HFF-Myc (cell line): ENCODE data around the gene AKT3.
"Not testable (repeated sequence)": the region's sequence is repeated elsewhere in the genome, so short reads cannot be mapped to it uniquely, and the experiment has no call there.

Experiments
- DNase-seq: peaks from one replicate; pipeline ENCODE4 v3.0.0-alpha.2; 2011; ENCODE audit warnings: low read depth; ENCODE audit errors: extremely low read depth
- H3K4me3 ChIP-seq: replicated peaks from 2 replicates; pipeline ENCODE4 v1.5.1; 2011; ENCODE audit warnings: low read depth, mild to moderate bottlenecking, control low read depth, low read length
- CTCF ChIP-seq: IDR thresholded peaks from 2 replicates; pipeline ENCODE4 v1.5.1; 2012; ENCODE audit warnings: mild to moderate bottlenecking, low read depth, low read length, control low read depth; ENCODE audit errors: missing control alignments

The AKT3 gene

GRCh38 chr1:243821177-243821680, 28.8 kb downstream of the AKT3 start:
- no peak for DNase-seq
- H3K4me3 ChIP-seq: no peak overlapping the region
- no peak for TF ChIP-seq CTCF

GRCh38 chr1:243819438-243819839, 30.6 kb downstream of the AKT3 start:
- TF ChIP-seq CTCF: no peak
- no peak overlapping the region for H3K4me3 ChIP-seq
- no peak for DNase-seq

GRCh38 chr1:243818978-243819377, 31.1 kb downstream of the AKT3 start:
- TF ChIP-seq CTCF: no peak
- DNase-seq: no peak
- H3K4me3 ChIP-seq: no peak overlapping the region

- no peak for TF ChIP-seq CTCF
- no peak overlapping the region for H3K4me3 ChIP-seq
- DNase-seq: no peak
These were observed 35.3 kb downstream of the AKT3 start for GRCh38 chr1:243814718-243815117.

GRCh38 chr1:243807346-243807745, 42.7 kb downstream of the AKT3 start:
- not testable (repeated sequence) for DNase-seq, H3K4me3 ChIP-seq

- no peak for TF ChIP-seq CTCF
- no peak for DNase-seq
- H3K4me3 ChIP-seq: no peak overlapping the region
These were observed 43.7 kb downstream of the AKT3 start for GRCh38 chr1:243806310-243806709.

- DNase-seq: no peak
- no peak for TF ChIP-seq CTCF
- no peak overlapping the region for H3K4me3 ChIP-seq
These were observed 47.3 kb downstream of the AKT3 start for GRCh38 chr1:243802736-243803135.

- no peak overlapping the region for H3K4me3 ChIP-seq
- TF ChIP-seq CTCF: no peak
- no peak for DNase-seq
These were observed 48.7 kb downstream of the AKT3 start for GRCh38 chr1:243801378-243801777.
